Motor neuron (in vitro differentiated cells): Measurements from ENCODE around the gene TMEM44. TPM values are rescaled to one million over a fixed set of nuclear protein-coding genes. Genes with fewer than 3 reads are reported as not detected.
"Not testable (repeated sequence)": the region's sequence is repeated elsewhere in the genome, so short reads cannot be mapped to it uniquely, and the experiment has no call there.

Experiments
- ATAC-seq, 8 experiments: fragments of 200-7000 bp; cut with Tn5 transposase; replicated peaks in 6 of 8; 2 replicates each; pipeline ENCODE4 v1.8.0; 2021; ENCODE audit warnings: mild to moderate bottlenecking in 8 of 8, moderate library complexity in 8 of 8
- H3K27ac ChIP-seq, 2 donors: fragments of 250-450 bp; sonication (Bioruptor Pico); 2 replicates each; pipeline ENCODE4 v1.9.0; 2021; ENCODE audit warnings: antibody characterized with exemption in 2 of 2, mild to moderate bottlenecking in 2 of 2, moderate library complexity in 1 of 2
- H3K4me1 ChIP-seq, 2 donors: fragments of 250-450 bp; sonication (Bioruptor Pico); replicated peaks in 1 of 2; 2 replicates each; pipeline ENCODE4 v1.6.1; 2021; ENCODE audit warnings: antibody characterized with exemption in 2 of 2, mild to moderate bottlenecking in 2 of 2, moderate library complexity in 1 of 2
- H3K4me3 ChIP-seq, 5 donors: fragments of 250-450 bp; sonication (Bioruptor Pico); 2 replicates each; pipeline ENCODE4 v1.9.0; 2021; ENCODE audit warnings: antibody characterized with exemption in 5 of 5, mild to moderate bottlenecking in 5 of 5, moderate library complexity in 4 of 5
- WGBS, 10 experiments: fragments of 450-650 bp; shearing (Covaris generic); methylation state at CpG; one replicate each; pipeline ENCODE4 v1.0.0; 2022; 5-methylcytosine and 5-hydroxymethylcytosine counted together
- in situ Hi-C, 9 experiments: fragments of 400-800 bp; cut with MboI; loops; one replicate each; pipeline ENCODE4 v1.15.0; 2021; ENCODE audit warnings: low sequenced_read_pairs in 9 of 9, low pct_unique_long_range_greater_than_20kb in 2 of 9; ENCODE audit not compliant: unreplicated experiment in 9 of 9
- total RNA-seq, 8 experiments: library from RNA; unstranded; fragments of 300-600 nt; gene quantifications; 2 replicates each; pipeline versions ENCODE4 v1.2.3 to v1.2.4, GENCODE V29; 2022

Gene TMEM44
- total RNA-seq, 8 experiments from 2014 or later, result 6.9 to 13.6 (median 9.0) TPM

GRCh38 chr3:194618858-194619608 is 14.2 kb downstream of the TMEM44 start:
- in situ Hi-C loops, result no loop called here
- Histone ChIP-seq H3K4me1 (no peaks in the 10 kb centered on the region), H3K4me3 (no peak overlapping the region), H3K27ac (no peak overlapping the region)
- 80 to 100% (median 90%) methylated on average over 1 to 14 of the region's 23 CpGs; no CpG with 5 or more reads in 3 of the 10 experiments for WGBS, 10 experiments
- no peak for ATAC-seq

GRCh38 chr3:194617827-194618226 is 15.4 kb downstream of the TMEM44 start:
- in situ Hi-C loops, result no loop called here
- Histone ChIP-seq H3K4me3 (no peak overlapping the region), H3K4me1 (no peaks in the 10 kb centered on the region), H3K27ac (no peak overlapping the region)
- WGBS, 10 experiments, result 70 to 96% (median 91%) methylated on average over 1 to 9 of the region's 9 CpGs
- ATAC-seq, result peak in 1 of 8 experiments; percentile 12

GRCh38 chr3:194617143-194617671 is 16.0 kb downstream of the TMEM44 start:
- WGBS, 10 experiments, result 80 to 97% (median 90%) methylated on average over 1 to 8 of the region's 14 CpGs; no CpG with 5 or more reads in 4 of the 10 experiments
- in situ Hi-C loops, result no loop called here
- ATAC-seq, result peak in 1 of 8 experiments; percentile 11

GRCh38 chr3:194615226-194615625 is 18.0 kb downstream of the TMEM44 start:
- Histone ChIP-seq H3K4me1 (no peaks in the 10 kb centered on the region), H3K27ac (no peak overlapping the region), H3K4me3 (no peak overlapping the region)
- ATAC-seq, result no peak
- in situ Hi-C loops, result no loop called here
- WGBS, 10 experiments, result 88 to 95% (median 89%) methylated on average over 2 to 7 of the region's 11 CpGs; no CpG with 5 or more reads in 6 of the 10 experiments

More at GRCh38 chr3:194617143-194617671, 16.0 kb downstream of the TMEM44 start:
- Histone ChIP-seq H3K4me3 (no peak overlapping the region), H3K27ac (no peak overlapping the region), H3K4me1 (no peaks in the 10 kb centered on the region)

GRCh38 chr3:194612221-194612620 is 21.0 kb downstream of the TMEM44 start:
- in situ Hi-C loops, result no loop called here
- H3K4me1 ChIP-seq, result no peaks in the 10 kb centered on the region
- no peak overlapping the region for H3K27ac ChIP-seq
- ATAC-seq, result no peak
- H3K4me3 ChIP-seq, result no peak overlapping the region
- WGBS, 10 experiments, result 76 to 97% (median 92%) methylated on average over 2 to 5 of the region's 8 CpGs; no CpG with 5 or more reads in 4 of the 10 experiments

- WGBS, 10 experiments, result 83 to 100% (median 93%) methylated on average over 2 to 3 of the region's 3 CpGs; no CpG with 5 or more reads in 4 of the 10 experiments
- no peak for ATAC-seq
Observed at GRCh38 chr3:194610689-194611088, 22.5 kb downstream of the TMEM44 start.

GRCh38 chr3:194609601-194610000 is 23.6 kb downstream of the TMEM44 start:
- ATAC-seq, result no peak
- 90 to 100% (median 97%) methylated on average over 2 to 6 of the region's 13 CpGs; no CpG with 5 or more reads in 5 of the 10 experiments for WGBS, 10 experiments
- no peaks in the 10 kb centered on the region for H3K4me1 ChIP-seq
- in situ Hi-C loops, result no loop called here
- H3K27ac ChIP-seq, result no peak overlapping the region
- no peak overlapping the region for H3K4me3 ChIP-seq

More at GRCh38 chr3:194610689-194611088, 22.5 kb downstream of the TMEM44 start:
- Histone ChIP-seq H3K4me1 (no peaks in the 10 kb centered on the region), H3K27ac (no peak overlapping the region), H3K4me3 (no peak overlapping the region)
- in situ Hi-C loops, result no loop called here

GRCh38 chr3:194608981-194609380 is 24.2 kb downstream of the TMEM44 start:
- no peak overlapping the region for H3K4me3 ChIP-seq
- no peak overlapping the region for H3K27ac ChIP-seq
- WGBS, 10 experiments, result 42 to 97% (median 80%) methylated on average over 1 to 9 of the region's 9 CpGs; no CpG with 5 or more reads in 3 of the 10 experiments
- in situ Hi-C loops, result no loop called here
- ATAC-seq, result no peak
- no peaks in the 10 kb centered on the region for H3K4me1 ChIP-seq

GRCh38 chr3:194607592-194608389 is 25.4 kb downstream of the TMEM44 start:
- in situ Hi-C loops, result no loop called here
- Histone ChIP-seq H3K4me3 (no peak overlapping the region), H3K4me1 (peaks cover 0 to 2% of the 10 kb centered on the region in 2 donors), H3K27ac (no peak overlapping the region)
- 67 to 100% (median 83%) methylated on average over 1 to 7 of the region's 10 CpGs; no CpG with 5 or more reads in 2 of the 10 experiments for WGBS, 10 experiments
- ATAC-seq, result no peak

- ATAC-seq, result no peak
- in situ Hi-C loops, result no loop called here
- H3K4me3 ChIP-seq, result no peak overlapping the region
- H3K27ac ChIP-seq, result no peak overlapping the region
- 40 to 94% (median 89%) methylated on average over 1 to 3 of the region's 3 CpGs; no CpG with 5 or more reads in 3 of the 10 experiments for WGBS, 10 experiments
- peaks cover 0 to 2% of the 10 kb centered on the region in 2 donors for H3K4me1 ChIP-seq
Observed at GRCh38 chr3:194606941-194607340, 26.3 kb downstream of the TMEM44 start.

GRCh38 chr3:194606163-194606562 is 27.1 kb downstream of the TMEM44 start:
- no peak for ATAC-seq
- Histone ChIP-seq H3K4me1 (peaks cover 0 to 2% of the 10 kb centered on the region in 2 donors), H3K27ac (no peak overlapping the region), H3K4me3 (no peak overlapping the region)
- 73 to 100% (median 93%) methylated on average over 1 to 5 of the region's 8 CpGs; no CpG with 5 or more reads in 3 of the 10 experiments for WGBS, 10 experiments
- in situ Hi-C loops, result no loop called here

- H3K4me3 ChIP-seq, H3K4me1 ChIP-seq, ATAC-seq, in situ Hi-C loops, H3K27ac ChIP-seq: not testable (repeated sequence)
- WGBS, 10 experiments, result 80 to 100% (median 88%) methylated on average over 1 to 3 of the region's 7 CpGs; no CpG with 5 or more reads in 5 of the 10 experiments
Observed at GRCh38 chr3:194605314-194605713, 27.9 kb downstream of the TMEM44 start.

- peaks cover 0 to 2% of the 10 kb centered on the region in 2 donors for H3K4me1 ChIP-seq
- H3K4me3 ChIP-seq, result no peak overlapping the region
- WGBS, 10 experiments, result 56 to 93% (median 84%) methylated on average over 1 to 2 of the region's 2 CpGs; no CpG with 5 or more reads in 4 of the 10 experiments
- H3K27ac ChIP-seq, result no peak overlapping the region
- peak in 1 of 8 experiments; percentile 70 for ATAC-seq
- in situ Hi-C loops, result no loop called here
Observed at GRCh38 chr3:194604837-194605236, 28.4 kb downstream of the TMEM44 start.
